Measurements from ENCODE around the gene INHBA.

- no peak for TF ChIP-seq CTCF (conservative IDR thresholded peaks at IDR 0.05; ENCODE audit: low read depth, low read length)
- no peak for TF ChIP-seq EZH2 (IDR thresholded peaks at IDR 0.05; ENCODE audit: low read length, unreplicated experiment)
Measured at GRCh38 chr7:41729059-41729458, 26.2 kb upstream of the INHBA start.
